Endometrial microvascular endothelial cells (primary cell): ENCODE results near the gene ACVR1B. TPM values are rescaled to one million over a fixed set of nuclear protein-coding genes. Genes with fewer than 3 reads are reported as not detected.
"Not testable (repeated sequence)": the region's sequence is repeated elsewhere in the genome, so short reads cannot be mapped to it uniquely, and the experiment has no call there.

ENCODE experiments used
- in situ Hi-C: cut with HindIII; loops from 2 replicates; pipeline ENCODE4 v1.10.0; 2017; ENCODE audit warnings: low sequenced_read_pairs, low pct_unique_long_range_greater_than_20kb; ENCODE audit errors: inconsistent ontology term
- total RNA-seq: library from RNA; depleted of rRNA; stranded (reverse); fragments of >200 nt; gene quantifications from one replicate; pipeline ENCODE4 v1.2.3, GENCODE V29; 2015; ENCODE audit errors: inconsistent ontology term

ACVR1B gene
- total RNA-seq, 1 donor from 2014 or later = 8.1 TPM

- in situ Hi-C loops = no loop called here
Observed at GRCh38 chr12:51959921-51960320, 8.4 kb downstream of the ACVR1B start.

DNA sequence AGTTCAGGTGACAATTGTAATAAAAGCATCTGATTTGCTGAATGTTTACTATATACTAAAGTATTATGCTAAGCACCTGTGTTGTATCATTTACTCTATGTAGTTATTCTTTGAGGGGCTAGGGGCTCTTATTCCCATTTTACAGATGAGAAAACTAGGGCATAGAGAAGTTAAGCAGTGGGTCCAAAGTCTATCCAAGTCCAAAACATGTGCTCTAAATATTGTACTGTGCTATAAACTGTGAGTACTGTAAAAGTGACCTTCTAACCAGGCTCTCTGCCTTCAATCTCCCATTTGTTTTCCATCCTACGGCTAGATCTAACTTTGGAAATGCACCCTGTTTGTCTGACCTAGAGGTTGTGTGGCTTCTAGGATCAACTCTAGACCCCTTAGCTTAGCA is 9.0 kb downstream of the ACVR1B start:
- in situ Hi-C loops = no loop called here

DNA sequence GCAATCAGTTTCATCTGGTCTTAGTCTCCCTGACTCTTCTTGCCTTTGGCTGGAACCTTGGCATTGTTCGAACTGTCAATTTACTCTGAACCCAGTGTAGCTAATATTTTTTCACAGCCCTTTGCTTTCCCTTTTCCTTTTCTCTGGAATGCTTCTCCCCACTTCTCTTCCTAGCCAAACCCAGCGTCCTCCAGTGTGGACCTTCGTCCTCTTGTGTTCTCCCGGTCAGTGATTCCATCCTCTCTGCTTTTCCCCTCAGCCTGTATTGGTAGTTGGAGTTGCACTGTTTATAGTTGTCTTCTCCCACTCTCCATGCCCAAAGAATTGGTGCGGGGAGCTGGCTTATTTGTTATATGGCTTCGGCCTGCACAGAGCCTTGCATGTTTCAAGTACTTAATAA is 9.4 kb downstream of the ACVR1B start:
- in situ Hi-C loops = no loop called here

GRCh38 chr12:51961834-51962233 is 10.3 kb downstream of the ACVR1B start:
- in situ Hi-C loops = no loop called here

DNA sequence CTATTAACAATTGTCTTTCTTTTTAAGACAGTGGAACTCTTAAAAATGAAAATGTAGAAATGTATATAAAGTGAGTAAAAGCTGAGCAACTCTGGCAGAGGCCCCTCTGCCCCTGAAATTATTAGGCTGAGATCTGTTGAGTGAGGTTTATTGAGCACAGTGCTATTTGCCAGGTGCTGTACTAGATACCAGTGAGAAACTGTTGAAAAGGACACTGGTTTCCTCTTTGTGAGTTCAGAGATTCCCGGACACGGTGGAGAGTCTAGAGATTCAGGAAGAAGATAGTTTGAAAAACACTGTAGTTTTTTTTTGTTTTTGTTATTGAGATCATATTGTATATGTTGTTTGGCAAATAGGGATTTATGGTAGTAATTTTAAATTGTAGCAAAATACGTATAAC is 11.2 kb downstream of the ACVR1B start:
- in situ Hi-C loops = no loop called here

GRCh38 chr12:51963477-51963876 is 12.0 kb downstream of the ACVR1B start:
- in situ Hi-C loops = no loop called here

DNA sequence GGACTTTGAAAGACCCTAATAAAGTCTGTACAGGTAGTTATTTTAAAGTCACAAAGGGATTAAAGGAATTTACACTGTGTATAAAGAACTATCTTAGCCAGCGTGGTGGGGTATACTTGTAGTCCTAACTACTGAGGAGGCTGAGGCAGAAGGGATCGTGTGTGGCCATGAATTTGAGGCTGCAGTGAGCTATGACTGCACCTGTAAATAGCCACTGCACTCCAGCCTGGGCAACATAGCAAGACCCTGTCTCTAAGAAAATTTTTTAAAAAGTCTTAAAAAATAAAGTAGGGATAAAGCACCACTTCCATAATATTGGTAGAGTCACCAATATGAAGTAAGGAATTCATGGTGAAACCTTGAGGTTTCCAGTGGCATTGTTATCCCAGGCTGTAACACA is 18.1 kb downstream of the ACVR1B start:
- in situ Hi-C loops = no loop called here

- in situ Hi-C loops = no loop called here
Observed at GRCh38 chr12:51970904-51971646, 19.6 kb downstream of the ACVR1B start.

DNA sequence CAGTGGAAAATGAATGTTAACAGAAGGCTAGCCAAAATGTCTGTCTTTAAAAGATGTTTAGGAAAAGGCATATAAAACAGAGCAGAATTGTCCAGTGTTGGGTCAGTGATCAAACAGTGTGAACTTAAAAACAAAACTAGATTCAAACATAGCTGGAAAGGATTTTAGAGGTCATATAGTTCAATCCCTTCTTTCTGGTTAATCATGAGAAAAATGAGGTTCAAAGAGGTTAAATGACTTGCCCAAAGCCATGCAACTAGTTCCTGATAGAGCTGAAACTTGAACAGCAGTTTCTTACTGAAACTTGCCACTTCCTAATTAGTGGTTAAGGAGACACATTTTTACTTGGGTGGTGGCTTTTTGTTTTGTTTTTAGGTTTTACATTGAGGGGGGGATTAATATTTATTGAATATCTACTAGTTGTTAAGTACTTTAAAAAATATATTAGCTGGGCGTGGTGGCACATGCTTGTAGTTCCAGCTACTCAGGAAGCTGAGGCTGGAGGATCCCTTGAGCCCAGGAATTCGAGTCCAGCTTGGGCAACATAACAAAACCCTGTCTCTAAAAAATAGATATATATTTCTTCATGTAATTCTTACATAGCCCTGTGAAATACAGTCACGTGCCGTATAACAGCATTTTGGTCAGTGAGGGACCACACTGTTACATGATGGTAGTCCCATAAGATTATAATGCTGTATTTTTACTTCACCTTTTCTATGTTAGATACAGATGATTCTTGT is 20.4 kb downstream of the ACVR1B start:
- in situ Hi-C loops = no loop called here

DNA sequence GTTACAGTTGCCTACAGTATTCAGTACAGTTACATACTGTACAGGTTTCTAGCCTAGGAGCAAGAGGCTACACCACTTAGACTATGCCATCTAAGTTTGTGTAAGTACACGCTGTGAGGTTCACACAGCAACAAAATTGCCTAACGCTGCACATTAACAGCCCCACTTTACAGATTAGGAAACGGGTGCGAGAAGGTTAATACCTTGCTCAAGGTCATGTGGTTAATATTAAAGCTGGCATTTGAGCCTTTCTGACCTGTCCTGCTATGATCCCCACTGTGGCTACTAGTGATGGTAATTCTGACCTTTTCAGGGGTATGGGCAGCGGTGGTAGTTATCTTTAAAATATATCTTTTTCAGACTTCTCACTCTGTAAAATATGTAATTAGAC is 20.9 kb downstream of the ACVR1B start:
- in situ Hi-C loops = no loop called here

DNA sequence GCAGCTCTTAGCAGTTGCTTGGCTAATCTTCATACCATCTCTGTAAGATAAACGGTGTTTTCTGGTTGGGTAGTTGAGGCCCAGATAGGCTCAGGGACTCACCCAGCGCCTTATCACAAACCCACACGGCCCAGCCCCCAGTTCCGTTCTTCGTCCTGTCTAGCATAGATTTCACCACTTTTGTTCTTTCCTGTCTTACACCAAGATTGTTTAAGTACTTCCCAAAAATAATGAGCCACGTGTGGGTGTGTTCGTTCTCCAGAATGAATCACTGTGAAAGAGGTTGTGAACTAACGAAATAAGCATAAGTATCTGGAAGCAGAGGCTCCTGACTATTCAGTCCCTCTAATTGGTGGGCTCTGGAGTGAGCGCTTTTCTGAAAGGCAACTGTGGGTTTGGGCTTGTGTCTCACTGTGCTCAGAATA is 21.4 kb downstream of the ACVR1B start:
- in situ Hi-C loops = no loop called here

- in situ Hi-C loops = no loop called here
Observed at GRCh38 chr12:51973560-51973959, 22.1 kb downstream of the ACVR1B start.

DNA sequence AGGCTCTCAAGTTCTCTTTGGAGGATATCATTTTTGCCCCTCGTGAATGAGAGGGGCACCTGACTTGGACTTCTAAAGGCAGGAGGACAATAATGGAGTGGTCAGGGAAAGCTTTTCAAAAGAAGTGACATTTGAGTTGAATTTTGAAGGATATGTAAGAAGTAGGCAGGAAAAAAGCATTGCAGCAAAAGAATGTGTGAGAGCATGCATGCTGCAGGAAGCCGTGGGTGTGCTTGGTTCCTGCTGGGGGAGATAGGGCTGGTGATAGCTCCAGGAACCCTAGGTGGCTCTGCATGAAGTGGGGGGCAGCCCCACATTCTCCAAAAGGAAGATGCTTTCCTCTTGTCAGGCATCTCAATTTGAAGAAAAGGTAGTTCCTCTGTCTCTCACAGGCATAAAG is 23.1 kb downstream of the ACVR1B start:
- in situ Hi-C loops = no loop called here

- in situ Hi-C loops = no loop called here
Observed at GRCh38 chr12:51975196-51975595, 23.7 kb downstream of the ACVR1B start.

GRCh38 chr12:51976376-51977160 is 25.1 kb downstream of the ACVR1B start:
- in situ Hi-C loops = no loop called here

DNA sequence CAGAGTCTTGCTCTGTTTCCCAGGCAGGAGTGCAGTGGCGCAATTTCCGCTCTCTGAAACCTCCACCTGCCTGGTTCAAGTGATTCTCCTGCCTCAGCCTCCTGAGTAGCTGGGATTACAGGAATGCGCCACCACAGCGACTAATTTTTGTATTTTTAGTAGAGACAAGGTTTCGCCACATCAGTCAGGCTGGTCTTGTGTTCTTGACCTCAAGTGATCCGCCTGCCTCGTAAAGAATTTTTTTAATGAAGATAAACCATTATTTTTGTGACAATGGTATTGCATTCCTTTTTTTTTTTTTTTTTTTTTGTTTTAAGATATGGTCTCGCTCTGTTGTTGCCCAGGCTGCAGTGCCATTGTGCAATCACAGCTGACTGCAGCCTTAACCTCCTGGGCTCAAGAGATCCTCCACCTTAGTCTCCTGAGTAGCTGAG is 25.8 kb downstream of the ACVR1B start:
- in situ Hi-C loops = no loop called here

GRCh38 chr12:51979306-51979705 is 27.8 kb downstream of the ACVR1B start:
- in situ Hi-C loops = not testable (repeated sequence)

DNA sequence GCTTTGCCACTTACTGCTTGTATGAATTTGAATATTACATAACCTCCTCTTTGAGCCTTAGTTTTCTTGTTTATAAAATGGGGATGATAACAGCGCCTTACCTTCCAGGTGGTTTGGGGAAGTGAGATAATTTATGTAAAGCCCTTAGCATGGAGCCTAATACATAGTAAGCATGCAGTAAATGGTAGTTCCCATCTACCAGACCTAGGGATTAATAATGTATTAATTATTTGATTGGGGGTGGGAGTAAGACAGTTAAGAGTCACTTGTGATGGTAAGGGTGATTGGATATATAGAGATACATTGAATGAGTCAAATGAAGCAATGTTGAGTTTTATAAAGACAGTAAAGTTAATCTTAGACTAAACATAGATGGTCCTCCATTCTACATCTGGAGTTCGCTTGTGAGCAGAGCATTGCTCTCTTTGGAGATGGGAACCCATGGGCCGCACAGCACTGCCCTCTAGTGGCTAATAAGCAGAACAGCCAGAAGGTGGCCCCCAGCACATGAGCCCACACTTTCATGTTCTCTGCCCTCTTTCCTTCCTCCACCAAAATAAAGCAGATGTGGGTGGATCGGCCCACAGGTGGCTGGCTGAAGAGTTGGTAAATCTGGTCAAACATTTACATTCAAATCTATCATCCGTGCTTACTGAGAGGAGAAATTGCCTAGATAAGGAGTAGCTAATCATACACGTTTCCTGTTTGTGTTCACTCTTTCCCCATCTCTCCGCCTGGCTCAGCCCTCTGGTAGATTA is 28.7 kb downstream of the ACVR1B start:
- in situ Hi-C loops = no loop called here

- in situ Hi-C loops = no loop called here
Observed at GRCh38 chr12:51980809-51981127, 29.3 kb downstream of the ACVR1B start.
